Lower lobe of right lung (tissue), 2 donors: ENCODE measurements around the gene PMFBP1. TPM values are rescaled to one million over a fixed set of nuclear protein-coding genes. Genes with fewer than 3 reads are reported as not detected.
A peak's percentile ranks its signal among the peaks of the same experiment; 100 is the strongest.

Experiments
- ATAC-seq, 2 donors: fragments of 200-7000 bp; cut with Tn5 transposase; one replicate each; pipeline ENCODE4 v1.9.1; 2020 to 2022; ENCODE audit warnings: mild to moderate bottlenecking in 2 of 2, moderate library complexity in 2 of 2
- DNase-seq: peaks from one replicate; pipeline ENCODE4 v3.0.0-alpha.2; 2020
- H3K27ac ChIP-seq: fragments of 200-600 bp; one replicate; pipeline ENCODE4 v1.8.0; 2022
- H3K27me3 ChIP-seq: fragments of 200-600 bp; one replicate; pipeline ENCODE4 v1.8.0; 2022; ENCODE audit warnings: low read depth
- H3K36me3 ChIP-seq: fragments of 200-600 bp; one replicate; pipeline ENCODE4 v1.8.0; 2022; ENCODE audit warnings: mild to moderate bottlenecking
- H3K4me1 ChIP-seq: fragments of 200-600 bp; one replicate; pipeline ENCODE4 v1.8.0; 2022
- H3K4me3 ChIP-seq: fragments of 200-600 bp; one replicate; pipeline ENCODE4 v1.8.0; 2022; ENCODE audit warnings: mild to moderate bottlenecking
- H3K9me3 ChIP-seq: fragments of 200-600 bp; one replicate; pipeline ENCODE4 v1.8.0; 2022
- CTCF ChIP-seq: fragments of 200-600 bp; IDR thresholded peaks from one replicate; pipeline ENCODE4 v1.8.0; 2022; ENCODE audit warnings: antibody characterized with exemption, mild to moderate bottlenecking
- intact Hi-C: fragments of 100-400 bp; cut with DNase I; formaldehyde crosslinking; loops from one replicate; pipeline ENCODE4 v1.11.0; 2022
- total RNA-seq: library from RNA; stranded (reverse); fragmentation: NEBNext Ultra II Directional; extraction: Animal tissue kit (Norgen Biotek cat#: 25700); gene quantifications from one replicate; pipeline ENCODE4 v1.2.1, GENCODE V29; 2021
- donor health status: DM: no; HTN: yes; CAD: no; lungs with severe emphysema.

PMFBP1 gene
- total RNA-seq, 1 donor from 2014 or later: 0.62 TPM

GRCh38 chr16:72203401-72203800 lies 31.4 kb upstream of the PMFBP1 start:
- TF ChIP-seq CTCF: no peak
- peak; percentile 73 to 80 for ATAC-seq

GRCh38 chr16:72202014-72202413 lies 30.1 kb upstream of the PMFBP1 start:
- Histone ChIP-seq H3K27ac (no peak overlapping the region), H3K36me3 (no peaks in the 10 kb centered on the region), H3K4me1 (peaks cover 5% of the 10 kb centered on the region), H3K27me3 (peaks cover 3% of the 10 kb centered on the region), H3K4me3 (no peak overlapping the region), H3K9me3 (no peaks in the 10 kb centered on the region)
- no peak for TF ChIP-seq CTCF
- ATAC-seq (no peak), DNase-seq (no peak)
- intact Hi-C loops: no loop called here

More at GRCh38 chr16:72203401-72203800, 31.4 kb upstream of the PMFBP1 start:
- Histone ChIP-seq H3K4me3 (no peak overlapping the region), H3K27me3 (peaks cover 3% of the 10 kb centered on the region), H3K36me3 (no peaks in the 10 kb centered on the region), H3K27ac (peak overlapping the region; percentile 78), H3K4me1 (peaks cover 5% of the 10 kb centered on the region), H3K9me3 (no peaks in the 10 kb centered on the region)
- intact Hi-C loops: no loop called here
- no peak for DNase-seq

- TF ChIP-seq CTCF: no peak
Measured at GRCh38 chr16:72201387-72201786, 29.4 kb upstream of the PMFBP1 start.

GRCh38 chr16:72199761-72200337 lies 27.9 kb upstream of the PMFBP1 start:
- intact Hi-C loops: no loop called here
- Histone ChIP-seq H3K27me3 (peaks cover 3% of the 10 kb centered on the region), H3K4me1 (peaks cover 5% of the 10 kb centered on the region), H3K4me3 (no peak overlapping the region), H3K27ac (no peak overlapping the region), H3K36me3 (no peaks in the 10 kb centered on the region), H3K9me3 (no peaks in the 10 kb centered on the region)
- no peak for TF ChIP-seq CTCF
- DNase-seq (no peak), ATAC-seq (no peak)

More at GRCh38 chr16:72201387-72201786, 29.4 kb upstream of the PMFBP1 start:
- Histone ChIP-seq H3K36me3 (no peaks in the 10 kb centered on the region), H3K4me1 (peaks cover 5% of the 10 kb centered on the region), H3K27me3 (peaks cover 3% of the 10 kb centered on the region), H3K9me3 (no peaks in the 10 kb centered on the region), H3K4me3 (no peak overlapping the region), H3K27ac (no peak overlapping the region)
- intact Hi-C loops: no loop called here
- DNase-seq: no peak
- no peak for ATAC-seq

GRCh38 chr16:72198771-72199201 lies 26.8 kb upstream of the PMFBP1 start:
- no peaks in the 10 kb centered on the region for H3K9me3 ChIP-seq
- intact Hi-C loops: no loop called here
- no peak for TF ChIP-seq CTCF

More at GRCh38 chr16:72198771-72199201, 26.8 kb upstream of the PMFBP1 start:
- no peak overlapping the region for H3K27ac ChIP-seq
- no peak for DNase-seq
- no peak overlapping the region for H3K4me3 ChIP-seq
- no peak for ATAC-seq
- peaks cover 5% of the 10 kb centered on the region for H3K4me1 ChIP-seq
- peaks cover 3% of the 10 kb centered on the region for H3K27me3 ChIP-seq
- H3K36me3 ChIP-seq: no peaks in the 10 kb centered on the region
